Activated CD8-positive, alpha-beta T cell treated with anti-CD3 and anti-CD28 coated beads for 36 hours (primary cell): ENCODE data around the gene MAPKAP1. TPM values are rescaled to one million over a fixed set of nuclear protein-coding genes. Genes with fewer than 3 reads are reported as not detected.

Experiments
- ATAC-seq: fragments of 200-7000 bp; cut with Tn5 transposase; one replicate; pipeline ENCODE4 v1.10.0; 2021; ENCODE audit warnings: mild to moderate bottlenecking, moderate library complexity
- CTCF ChIA-PET: fragments of 350-600 bp; sonication (Branson Sonifier 250); formaldehyde crosslinking; loops from one replicate; lab custom pipeline; 2021; ENCODE audit warnings: antibody characterized with exemption; lab: Charles Lee
- POLR2A ChIA-PET: fragments of 350-600 bp; sonication (Branson Sonifier 250); formaldehyde crosslinking; loops from one replicate; lab custom pipeline; 2021; ENCODE audit warnings: antibody characterized with exemption; lab: Charles Lee
- DNase-seq: peaks from one replicate; pipeline ENCODE4 v3.0.0-alpha.2; 2020
- H3K27ac Mint-ChIP-seq: one replicate; pipeline ENCODE4 v1.8.0; 2021; ENCODE audit warnings: mild to moderate bottlenecking, mixed read lengths
- H3K27me3 Mint-ChIP-seq: one replicate; pipeline ENCODE4 v1.8.0; 2021; ENCODE audit warnings: mixed read lengths
- H3K36me3 Mint-ChIP-seq: one replicate; pipeline ENCODE4 v1.8.0; 2021; ENCODE audit warnings: low read depth, mixed read lengths
- H3K4me1 Mint-ChIP-seq: one replicate; pipeline ENCODE4 v1.8.0; 2021; ENCODE audit warnings: low read depth, mixed read lengths
- H3K4me3 Mint-ChIP-seq: one replicate; pipeline ENCODE4 v1.8.0; 2021; ENCODE audit warnings: mild to moderate bottlenecking, moderate library complexity, mixed read lengths
- H3K9me3 Mint-ChIP-seq: one replicate; pipeline ENCODE4 v1.8.0; 2021; ENCODE audit warnings: mixed read lengths
- intact Hi-C: fragments of 100-400 bp; cut with micrococcal nuclease; formaldehyde crosslinking; loops from one replicate; pipeline ENCODE4 v1.10.0; 2022
- total RNA-seq, 2 experiments: library from RNA; stranded (reverse); gene quantifications; one replicate each; pipeline ENCODE4 v1.2.3, GENCODE V29; 2021
- TF ChIP-seq, protein P1 (sequence below): fragments of 200-600 bp; IDR thresholded peaks from one replicate; pipeline ENCODE4 v1.8.0; 2022; ENCODE audit warnings: antibody characterized with exemption, mild to moderate bottlenecking

The MAPKAP1 gene
- total RNA-seq, 2 experiments from 2014 or later = 58.8 to 62.4 TPM

DNA sequence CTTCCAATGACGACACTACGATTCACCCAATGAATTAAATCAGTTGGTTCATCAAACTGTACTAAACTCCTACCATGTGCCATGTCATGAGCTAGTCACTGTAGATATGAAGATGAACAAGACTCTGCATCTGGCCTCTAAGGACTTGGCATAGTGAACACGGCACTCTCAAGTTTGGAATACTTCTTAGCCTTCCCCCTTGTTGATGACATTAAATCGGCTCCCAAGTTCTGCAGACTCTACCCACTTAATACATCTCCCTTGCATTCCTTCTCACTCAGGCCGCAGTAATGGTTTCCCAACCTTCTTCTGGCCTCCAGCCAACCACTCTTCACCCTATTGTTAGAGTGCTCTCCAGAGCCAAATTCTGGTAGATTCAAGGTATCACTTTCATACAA is 184.7 kb downstream of the MAPKAP1 start:
- intact Hi-C loops = no loop called here
- ChIA-PET POLR2A (interaction anchor here (1.2 to 1.6 kb wide), 2 partner anchors 9 to 19 kb away, joined by 3 to 5 read pairs; no protein-coding TSS in a partner anchor), CTCF (interaction anchor here (1.1 to 1.6 kb wide), 4 partner anchors 9 to 36 kb away, joined by 3 to 9 read pairs (median 4); no protein-coding TSS in a partner anchor)
- H3K36me3 Mint-ChIP-seq = peaks cover 16% of the 10 kb centered on the region
- DNase-seq (no peak), ATAC-seq (no peak)
- H3K4me3 Mint-ChIP-seq = peak overlapping the region; percentile 53
- no peaks in the 10 kb centered on the region for H3K9me3 Mint-ChIP-seq
- H3K27me3 Mint-ChIP-seq = no peaks in the 10 kb centered on the region
- TF ChIP-seq, protein P1, sequence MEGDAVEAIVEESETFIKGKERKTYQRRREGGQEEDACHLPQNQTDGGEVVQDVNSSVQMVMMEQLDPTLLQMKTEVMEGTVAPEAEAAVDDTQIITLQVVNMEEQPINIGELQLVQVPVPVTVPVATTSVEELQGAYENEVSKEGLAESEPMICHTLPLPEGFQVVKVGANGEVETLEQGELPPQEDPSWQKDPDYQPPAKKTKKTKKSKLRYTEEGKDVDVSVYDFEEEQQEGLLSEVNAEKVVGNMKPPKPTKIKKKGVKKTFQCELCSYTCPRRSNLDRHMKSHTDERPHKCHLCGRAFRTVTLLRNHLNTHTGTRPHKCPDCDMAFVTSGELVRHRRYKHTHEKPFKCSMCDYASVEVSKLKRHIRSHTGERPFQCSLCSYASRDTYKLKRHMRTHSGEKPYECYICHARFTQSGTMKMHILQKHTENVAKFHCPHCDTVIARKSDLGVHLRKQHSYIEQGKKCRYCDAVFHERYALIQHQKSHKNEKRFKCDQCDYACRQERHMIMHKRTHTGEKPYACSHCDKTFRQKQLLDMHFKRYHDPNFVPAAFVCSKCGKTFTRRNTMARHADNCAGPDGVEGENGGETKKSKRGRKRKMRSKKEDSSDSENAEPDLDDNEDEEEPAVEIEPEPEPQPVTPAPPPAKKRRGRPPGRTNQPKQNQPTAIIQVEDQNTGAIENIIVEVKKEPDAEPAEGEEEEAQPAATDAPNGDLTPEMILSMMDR = no peak
- peaks cover 50% of the 10 kb centered on the region for H3K4me1 Mint-ChIP-seq
- H3K27ac Mint-ChIP-seq = peak overlapping the region; percentile 94

- intact Hi-C loops = no loop called here
- ChIA-PET POLR2A (interaction anchor here (0.9 to 1.6 kb wide), 4 partner anchors 8 to 229 kb away, joined by 3 to 5 read pairs (median 4); no protein-coding TSS in a partner anchor), CTCF (interaction anchor here (0.7 to 1.6 kb wide), 6 partner anchors 8 to 114 kb away, joined by 3 to 9 read pairs (median 4); no protein-coding TSS in a partner anchor)
- H3K4me3 Mint-ChIP-seq = peak overlapping the region; percentile 53
- ATAC-seq (peak; percentile 97), DNase-seq (peak; percentile 64)
- H3K27ac Mint-ChIP-seq = peak overlapping the region; percentile 94
- H3K4me1 Mint-ChIP-seq = peaks cover 52% of the 10 kb centered on the region
- no peaks in the 10 kb centered on the region for H3K27me3 Mint-ChIP-seq
- TF ChIP-seq, protein P1 = no peak
- H3K36me3 Mint-ChIP-seq = peaks cover 20% of the 10 kb centered on the region
- H3K9me3 Mint-ChIP-seq = no peaks in the 10 kb centered on the region
Measured at GRCh38 chr9:125521462-125522327, 185.3 kb downstream of the MAPKAP1 start.

- TF ChIP-seq, protein P1 = no peak
- no peak overlapping the region for H3K27ac Mint-ChIP-seq
- no peak for ATAC-seq
- no peaks in the 10 kb centered on the region for H3K27me3 Mint-ChIP-seq
- ChIA-PET POLR2A (no interaction called here), CTCF (no interaction called here)
- intact Hi-C loops = no loop called here
- H3K36me3 Mint-ChIP-seq = peaks cover 21% of the 10 kb centered on the region
- peaks cover 39% of the 10 kb centered on the region for H3K4me1 Mint-ChIP-seq
- H3K9me3 Mint-ChIP-seq = no peaks in the 10 kb centered on the region
- no peak for DNase-seq
- no peak overlapping the region for H3K4me3 Mint-ChIP-seq
Measured at GRCh38 chr9:125519734-125520133, 187.3 kb downstream of the MAPKAP1 start.

GRCh38 chr9:125517577-125517976 is 189.4 kb downstream of the MAPKAP1 start:
- TF ChIP-seq, protein P1 = no peak
- Mint-ChIP-seq H3K9me3 (no peaks in the 10 kb centered on the region), H3K4me3 (no peak overlapping the region), H3K4me1 (peaks cover 42% of the 10 kb centered on the region), H3K36me3 (peaks cover 18% of the 10 kb centered on the region), H3K27me3 (no peaks in the 10 kb centered on the region), H3K27ac (no peak overlapping the region)
- DNase-seq (no peak), ATAC-seq (no peak)
- ChIA-PET POLR2A (no interaction called here), CTCF (interaction anchor here (1.0 to 1.7 kb wide), 3 partner anchors 41 to 973 kb away, joined by 3 read pairs; no protein-coding TSS in a partner anchor)
- intact Hi-C loops = no loop called here
